IMR-90 (cell line): ENCODE data around the gene SDK1. TPM values are rescaled to one million over a fixed set of nuclear protein-coding genes. Genes with fewer than 3 reads are reported as not detected.

Experiments
- ATAC-seq: fragments of 200-7000 bp; cut with Tn5 transposase; 2 replicates; pipeline ENCODE4 v1.9.1; 2020; ENCODE audit warnings: low read depth, mild to moderate bottlenecking, moderate library complexity
- BruUV-seq: library from RNA; stranded (reverse); fragments of 400-500 nt; replicated peaks from 2 replicates; lab custom pipeline; 2021; lab: Mats Ljungman, UMichigan
- CTCF ChIA-PET: fragments of 300-600 bp; formaldehyde crosslinking; extraction: SDS; loops from one replicate; lab custom pipeline; 2021; ENCODE audit warnings: antibody characterized with exemption; lab: Yijun Ruan, JAX
- POLR2A ChIA-PET: fragments of 300-600 bp; sonication (Branson Sonifier 250); formaldehyde crosslinking; loops from one replicate; lab custom pipeline; 2022; ENCODE audit warnings: antibody characterized with exemption; ENCODE audit not compliant: unreplicated experiment; lab: Charles Lee
- DNase-seq: peaks from one replicate; pipeline ENCODE4 v3.0.0; 2013
- H2AFZ ChIP-seq: replicated peaks from 2 replicates; pipeline ENCODE3; 2013; ENCODE audit warnings: low read length, mild to moderate bottlenecking; ENCODE audit not compliant: poor library complexity
- H2AK5ac ChIP-seq: 2 replicates; pipeline ENCODE4 v1.6.1; 2013; ENCODE audit warnings: low read depth, low read length, inconsistent platforms
- H2AK9ac ChIP-seq: replicated peaks from 2 replicates; pipeline ENCODE3; 2013; ENCODE audit warnings: mild to moderate bottlenecking, low read depth, low read length, moderate library complexity; ENCODE audit not compliant: poor library complexity
- H2BK120ac ChIP-seq: 2 replicates; pipeline ENCODE4 v1.6.1; 2013; ENCODE audit warnings: low read depth, low read length, inconsistent platforms
- H2BK15ac ChIP-seq: 3 replicates; pipeline ENCODE4 v1.6.1; 2013; ENCODE audit warnings: low read depth, low read length, inconsistent platforms
- H2BK20ac ChIP-seq: 2 replicates; pipeline ENCODE4 v1.6.1; 2013; ENCODE audit warnings: low read depth, mild to moderate bottlenecking, inconsistent platforms, low read length, moderate library complexity
- H2BK5ac ChIP-seq: 2 replicates; pipeline ENCODE4 v1.6.1; 2013; ENCODE audit warnings: mild to moderate bottlenecking, low read depth, low read length, inconsistent platforms; ENCODE audit not compliant: poor library complexity, severe bottlenecking
- H3K14ac ChIP-seq: replicated peaks from 2 replicates; pipeline ENCODE4 v1.6.1; 2013; ENCODE audit warnings: low read depth, low read length, inconsistent platforms
- H3K18ac ChIP-seq: 2 replicates; pipeline ENCODE4 v1.6.1; 2013; ENCODE audit warnings: low read depth, low read length, control low read depth
- H3K23ac ChIP-seq: 2 replicates; pipeline ENCODE4 v1.6.1; 2013; ENCODE audit warnings: low read depth, low read length, inconsistent platforms
- H3K27ac ChIP-seq: 2 replicates; pipeline ENCODE4 v1.5.1; 2013; ENCODE audit warnings: mild to moderate bottlenecking, control low read depth, low read length; ENCODE audit not compliant: insufficient read depth
- H3K27me3 ChIP-seq: 2 replicates; pipeline ENCODE4 v1.6.1; 2013; ENCODE audit warnings: low read length; ENCODE audit not compliant: control insufficient read depth, insufficient read depth
- H3K36me3 ChIP-seq: 2 replicates; pipeline ENCODE4 v1.6.1; 2013; ENCODE audit warnings: low read length, mixed read lengths; ENCODE audit not compliant: control insufficient read depth, insufficient read depth
- H3K4ac ChIP-seq: 2 replicates; pipeline ENCODE4 v1.6.1; 2013; ENCODE audit warnings: low read depth, low read length, inconsistent platforms
- H3K4me1 ChIP-seq: 2 replicates; pipeline ENCODE4 v1.6.1; 2013; ENCODE audit warnings: low read length, mixed read lengths; ENCODE audit not compliant: control insufficient read depth, insufficient read depth
- H3K4me2 ChIP-seq: 2 replicates; pipeline ENCODE4 v1.6.1; 2013; ENCODE audit warnings: low read depth, mild to moderate bottlenecking, control low read depth, low read length, moderate library complexity
- H3K4me3 ChIP-seq: 2 replicates; pipeline ENCODE4 v1.5.1; 2013; ENCODE audit warnings: low read depth, mild to moderate bottlenecking, control low read depth, low read length, moderate library complexity; ENCODE audit not compliant: insufficient read depth
- H3K56ac ChIP-seq: 2 replicates; pipeline ENCODE4 v1.6.1; 2013; ENCODE audit warnings: low read length, inconsistent platforms; ENCODE audit not compliant: insufficient read depth; ENCODE audit errors: extremely low read depth
- H3K79me1 ChIP-seq, 2 experiments: 2 replicates each; pipeline ENCODE4 v1.6.1; 2013; ENCODE audit warnings: low read length in 2 of 2, inconsistent platforms in 1 of 2, low read depth in 1 of 2
- H3K9ac ChIP-seq: 2 replicates; pipeline ENCODE4 v1.6.1; 2013; ENCODE audit warnings: low read depth, low read length, control low read depth
- H3K9me1 ChIP-seq: 2 replicates; pipeline ENCODE4 v1.6.1; 2013; ENCODE audit warnings: low read length, inconsistent platforms; ENCODE audit not compliant: insufficient read depth
- H3K9me3 ChIP-seq: 2 replicates; pipeline ENCODE4 v1.6.1; 2013; ENCODE audit warnings: low read length; ENCODE audit not compliant: control insufficient read depth, insufficient read depth
- H4K20me1 ChIP-seq: 2 replicates; pipeline ENCODE4 v1.6.1; 2013; ENCODE audit warnings: low read length, inconsistent platforms; ENCODE audit not compliant: insufficient read depth
- H4K5ac ChIP-seq: 2 replicates; pipeline ENCODE4 v1.6.1; 2013; ENCODE audit warnings: mild to moderate bottlenecking, low read depth, low read length, control low read depth
- H4K8ac ChIP-seq, 2 experiments: 2 replicates each; pipeline ENCODE4 v1.6.1; 2013; ENCODE audit warnings: low read depth in 2 of 2, low read length in 2 of 2, control low read depth in 1 of 2, inconsistent platforms in 1 of 2
- H4K91ac ChIP-seq: 2 replicates; pipeline ENCODE4 v1.6.1; 2013; ENCODE audit warnings: low read depth, low read length, inconsistent platforms; ENCODE audit not compliant: insufficient read depth
- BHLHE40 ChIP-seq: fragments of 150-350 bp; IDR thresholded peaks from 2 replicates; pipeline ENCODE4 v1.6.1; 2016; ENCODE audit warnings: mild to moderate bottlenecking, low read depth, low read length
- CEBPB ChIP-seq: IDR thresholded peaks from 2 replicates; pipeline ENCODE4 v1.6.1; 2012; ENCODE audit warnings: low read depth, low read length, improper control_type of control experiment
- ELK1 ChIP-seq: fragments of 150-350 bp; IDR thresholded peaks from 2 replicates; pipeline ENCODE4 v1.6.1; 2016; ENCODE audit warnings: low read depth, mild to moderate bottlenecking, low read length, moderate library complexity, borderline replicate concordance
- MAFK ChIP-seq: IDR thresholded peaks from 2 replicates; pipeline ENCODE4 v1.6.1; 2012; ENCODE audit warnings: low read depth, low read length, improper control_type of control experiment
- MXI1 ChIP-seq: IDR thresholded peaks from 2 replicates; pipeline ENCODE4 v1.6.1; 2012; ENCODE audit warnings: low read depth, mild to moderate bottlenecking, low read length, moderate library complexity, borderline replicate concordance
- POLR2A ChIP-seq: IDR thresholded peaks from 2 replicates; pipeline ENCODE4 v1.6.1; 2012; ENCODE audit warnings: mild to moderate bottlenecking, low read depth, low read length
- RFX5 ChIP-seq: IDR thresholded peaks from 2 replicates; pipeline ENCODE4 v1.8.0; 2012; ENCODE audit warnings: low read depth, mild to moderate bottlenecking, low read length, moderate library complexity
- SMC3 ChIP-seq: fragments of 150-350 bp; IDR thresholded peaks from 2 replicates; pipeline ENCODE4 v1.6.1; 2016; ENCODE audit warnings: low read depth, mild to moderate bottlenecking, antibody characterized with exemption, low read length, moderate library complexity
- USF2 ChIP-seq: fragments of 150-350 bp; IDR thresholded peaks from 2 replicates; pipeline ENCODE4 v1.6.1; 2017; ENCODE audit warnings: mild to moderate bottlenecking, antibody characterized with exemption, low read length, low read depth
- WGBS, 2 experiments: methylation state at CpG; one replicate each; pipeline versions ENCODE4 v1.1.5 to v1.1.7; 2013; ENCODE audit warnings: missing lambda C conversion rate in 2 of 2; ENCODE audit not compliant: insufficient read length in 1 of 2; ENCODE audit errors: extremely low coverage in 2 of 2; 5-methylcytosine and 5-hydroxymethylcytosine counted together
- dilution Hi-C: fragments of 300-500 bp; cut with HindIII; formaldehyde crosslinking; loops from one replicate; pipeline ENCODE4 v1.14.3; 2018; ENCODE audit warnings: low sequenced_read_pairs; ENCODE audit not compliant: unreplicated experiment
- in situ Hi-C: fragments of 300-500 bp; cut with MboI; formaldehyde crosslinking; loops from 3 replicates; pipeline ENCODE4 v1.14.3; 2019; ENCODE audit warnings: low sequenced_read_pairs, inconsistent platforms, mixed read lengths
- intact Hi-C: fragments of 100-400 bp; cut with micrococcal nuclease; formaldehyde crosslinking; loops from 2 replicates; pipeline ENCODE4 v1.10.0; 2022
- polyA plus RNA-seq, 3 experiments: library from polyadenylated mRNA; depleted of rRNA; stranded (reverse); fragments of >200 nt; gene quantifications; 2 replicates each; pipeline ENCODE4 v1.2.3, GENCODE V29; 2012; ENCODE audit warnings: low replicate concordance in 1 of 3
- total RNA-seq: library from RNA; depleted of rRNA; stranded (reverse); fragments of >200 nt; gene quantifications from 2 replicates; pipeline ENCODE4 v1.2.3, GENCODE V29; 2012
- TF ChIP-seq, protein P1 (sequence below): conservative IDR thresholded peaks from 2 replicates; pipeline ENCODE4 v1.5.1; 2012; ENCODE audit warnings: mild to moderate bottlenecking, low read depth, low read length, improper control_type of control experiment

The SDK1 gene
- total and polyA plus RNA-seq, 2 of the 4 experiments (the other 2 are of a cell fraction): 1.5 to 1.6 TPM

- Histone ChIP-seq H3K56ac (no peak overlapping the region), H3K27ac (no peak overlapping the region), H4K8ac (no peak overlapping the region), H3K79me1 (no peaks in the 10 kb centered on the region), H2AK5ac (no peak overlapping the region), H2BK15ac (no peak overlapping the region), H3K18ac (no peak overlapping the region), H3K4me1 (no peaks in the 10 kb centered on the region), H2AFZ (no peak overlapping the region), H2BK5ac (no peak overlapping the region), H3K9ac (no peak overlapping the region), H3K4me2 (no peak overlapping the region), H2BK120ac (no peak overlapping the region), H2BK20ac (no peak overlapping the region), H4K20me1 (no peaks in the 10 kb centered on the region), H3K9me3 (peaks cover 9% of the 10 kb centered on the region), H3K9me1 (no peaks in the 10 kb centered on the region), H3K14ac (no peak overlapping the region), H3K36me3 (no peaks in the 10 kb centered on the region), H4K5ac (no peak overlapping the region), H3K23ac (no peak overlapping the region), H3K27me3 (no peaks in the 10 kb centered on the region), H3K4me3 (no peak overlapping the region), H3K4ac (no peak overlapping the region), H2AK9ac (no peak overlapping the region), H4K91ac (no peak overlapping the region)
- in situ Hi-C loops: no loop called here
- WGBS, 2 experiments: no CpG with 5 or more reads among the region's 6 CpGs
- dilution Hi-C loops: no loop called here
- intact Hi-C loops: no loop called here
- no TSS peak for BruUV-seq
- POLR2A ChIA-PET: no interaction called here
- DNase-seq (no peak), ATAC-seq (no peak)
- CTCF ChIA-PET: no interaction called here
- TF ChIP-seq USF2 (no peak), SMC3 (no peak), POLR2A (no peak), MXI1 (no peak), MAFK (no peak), CEBPB (no peak), ELK1 (no peak), BHLHE40 (no peak), RFX5 (no peak)
- TF ChIP-seq, protein P1, sequence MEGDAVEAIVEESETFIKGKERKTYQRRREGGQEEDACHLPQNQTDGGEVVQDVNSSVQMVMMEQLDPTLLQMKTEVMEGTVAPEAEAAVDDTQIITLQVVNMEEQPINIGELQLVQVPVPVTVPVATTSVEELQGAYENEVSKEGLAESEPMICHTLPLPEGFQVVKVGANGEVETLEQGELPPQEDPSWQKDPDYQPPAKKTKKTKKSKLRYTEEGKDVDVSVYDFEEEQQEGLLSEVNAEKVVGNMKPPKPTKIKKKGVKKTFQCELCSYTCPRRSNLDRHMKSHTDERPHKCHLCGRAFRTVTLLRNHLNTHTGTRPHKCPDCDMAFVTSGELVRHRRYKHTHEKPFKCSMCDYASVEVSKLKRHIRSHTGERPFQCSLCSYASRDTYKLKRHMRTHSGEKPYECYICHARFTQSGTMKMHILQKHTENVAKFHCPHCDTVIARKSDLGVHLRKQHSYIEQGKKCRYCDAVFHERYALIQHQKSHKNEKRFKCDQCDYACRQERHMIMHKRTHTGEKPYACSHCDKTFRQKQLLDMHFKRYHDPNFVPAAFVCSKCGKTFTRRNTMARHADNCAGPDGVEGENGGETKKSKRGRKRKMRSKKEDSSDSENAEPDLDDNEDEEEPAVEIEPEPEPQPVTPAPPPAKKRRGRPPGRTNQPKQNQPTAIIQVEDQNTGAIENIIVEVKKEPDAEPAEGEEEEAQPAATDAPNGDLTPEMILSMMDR: no peak
Observed at GRCh38 chr7:3910054-3910453, 609.0 kb downstream of the SDK1 start.
